ENCODE results near the gene PLA2G4B. TPM values are rescaled to one million over a fixed set of nuclear protein-coding genes. Genes with fewer than 3 reads are reported as not detected.

The PLA2G4B gene
- total RNA-seq, 2 donors from 2014 or later: 1.5 to 7.6 TPM

- DNase-seq (ENCODE audit: low spot score): no peak
- Histone ChIP-seq H3K27ac (no peak overlapping the region), H3K9me3 (no peaks in the 10 kb centered on the region), H3K27me3 (replicated peaks; ENCODE audit: insufficient read depth) (no peaks in the 10 kb centered on the region), H3K4me3 (no peak overlapping the region), H3K36me3 (no peaks in the 10 kb centered on the region), H3K4me1 (replicated peaks) (no peaks in the 10 kb centered on the region)
- TF ChIP-seq CTCF (IDR thresholded peaks at IDR 0.05): no peak
- no peak for TF ChIP-seq POLR2A (IDR thresholded peaks at IDR 0.05)
- TF ChIP-seq POLR2AphosphoS5 (IDR thresholded peaks at IDR 0.05): no peak
- WGBS: 86% methylated on average over 18 of the region's 18 CpGs
- intact Hi-C loops (cut with DNase I): no loop called here
These were observed 23.2 kb downstream of the PLA2G4B start for GRCh38 chr15:41861736-41862356.

- no peaks in the 10 kb centered on the region for H3K4me1 ChIP-seq (replicated peaks)
- TF ChIP-seq POLR2AphosphoS5 (IDR thresholded peaks at IDR 0.05) (no peak), CTCF (IDR thresholded peaks at IDR 0.05) (no peak), POLR2A (IDR thresholded peaks at IDR 0.05) (no peak)
- no peaks in the 10 kb centered on the region for H3K36me3 ChIP-seq
- H3K27me3 ChIP-seq (replicated peaks; ENCODE audit: insufficient read depth): no peaks in the 10 kb centered on the region
- no peaks in the 10 kb centered on the region for H3K9me3 ChIP-seq
- WGBS: 68% methylated on average over 19 of the region's 19 CpGs
- H3K4me3 ChIP-seq: no peak overlapping the region
- DNase-seq (ENCODE audit: low spot score): peak; percentile 52
- intact Hi-C loops (cut with DNase I): no loop called here
- H3K27ac ChIP-seq: no peak overlapping the region
These were observed 24.0 kb downstream of the PLA2G4B start for GRCh38 chr15:41862515-41863116.

- TF ChIP-seq POLR2AphosphoS5 (IDR thresholded peaks at IDR 0.05) (no peak), POLR2A (IDR thresholded peaks at IDR 0.05) (no peak), CTCF (IDR thresholded peaks at IDR 0.05) (no peak)
- Histone ChIP-seq H3K4me1 (replicated peaks) (no peaks in the 10 kb centered on the region), H3K9me3 (no peaks in the 10 kb centered on the region), H3K27ac (no peak overlapping the region), H3K36me3 (no peaks in the 10 kb centered on the region), H3K27me3 (replicated peaks; ENCODE audit: insufficient read depth) (no peaks in the 10 kb centered on the region), H3K4me3 (no peak overlapping the region)
- 60% methylated on average over 18 of the region's 18 CpGs for WGBS
- DNase-seq (ENCODE audit: low spot score): no peak
- intact Hi-C loops (cut with DNase I): no loop called here
These were observed 26.9 kb downstream of the PLA2G4B start for GRCh38 chr15:41865490-41866055.

GRCh38 chr15:41866263-41866703 is 27.6 kb downstream of the PLA2G4B start:
- intact Hi-C loops (cut with DNase I): no loop called here
- no peak for DNase-seq (ENCODE audit: low spot score)
- Histone ChIP-seq H3K27me3 (replicated peaks; ENCODE audit: insufficient read depth) (no peaks in the 10 kb centered on the region), H3K4me3 (no peak overlapping the region), H3K9me3 (no peaks in the 10 kb centered on the region), H3K36me3 (no peaks in the 10 kb centered on the region), H3K27ac (no peak overlapping the region), H3K4me1 (replicated peaks) (no peaks in the 10 kb centered on the region)
- TF ChIP-seq CTCF (IDR thresholded peaks at IDR 0.05) (no peak), POLR2AphosphoS5 (IDR thresholded peaks at IDR 0.05) (no peak), POLR2A (IDR thresholded peaks at IDR 0.05) (no peak)
- 87% methylated on average over 8 of the region's 8 CpGs for WGBS

Measured in prostate gland (tissue), 2 donors.